HepG2 (cell line): Measurements from ENCODE around the gene RAN. TPM values are rescaled to one million over a fixed set of nuclear protein-coding genes. Genes with fewer than 3 reads are reported as not detected.

ENCODE experiments used
- ATF7 ChIP-seq, 2 experiments: fragments of 450-650 bp in 1 of 2; sonication (generic) in 1 of 2; formaldehyde crosslinking in 1 of 2; IDR thresholded peaks; 2 replicates each; pipeline versions ENCODE4 v1.4.0 to v1.6.1; 2016 to 2020; ENCODE audit warnings: antibody characterized with exemption in 1 of 2, mild to moderate bottlenecking in 1 of 2, missing genetic modification reagents in 1 of 2
- KMT2B ChIP-seq: IDR thresholded peaks from 2 replicates; pipeline ENCODE4 v1.6.1; 2016; ENCODE audit warnings: missing genetic modification reagents, missing compliant biosample characterization
- NPAS2 ChIP-seq: sonication (generic); formaldehyde crosslinking; IDR thresholded peaks from 2 replicates; pipeline ENCODE4 v1.8.0; 2022; ENCODE audit warnings: mild to moderate bottlenecking, missing genetic modification reagents, borderline replicate concordance
- NR2C2 ChIP-seq: sonication (generic); formaldehyde crosslinking; IDR thresholded peaks from 2 replicates; pipeline ENCODE4 v1.4.0; 2020; ENCODE audit warnings: missing genetic modification reagents, mild to moderate bottlenecking, moderate library complexity, borderline replicate concordance
- PCBP1 ChIP-seq: fragments of 200-400 bp; formaldehyde crosslinking; IDR thresholded peaks from 2 replicates; pipeline ENCODE4 v1.6.1; 2017; ENCODE audit warnings: mild to moderate bottlenecking, low read depth, low read length, borderline replicate concordance
- polyA plus RNA-seq, 8 experiments: library from polyadenylated mRNA; depleted of rRNA in 3 of 8; stranded (reverse) in 7 of 8; unstranded in 1 of 8; fragments of >200 nt; fragmentation: Illumina TruSeq in 4 of 8; extraction: Trizol in 4 of 8; gene quantifications; 2 replicates each; pipeline versions ENCODE4 v1.2.1 to v1.2.3, GENCODE V29; 2011 to 2016; ENCODE audit warnings: low read depth in 4 of 8, missing spikeins in 1 of 8, mixed read lengths in 1 of 8; ENCODE audit not compliant: insufficient read depth in 1 of 8
- total RNA-seq, 5 experiments: library from RNA; depleted of rRNA; stranded (reverse); fragments of >200 nt; fragmentation: Illumina TruSeq; extraction: Trizol; gene quantifications; 2 replicates each; pipeline ENCODE4 v1.2.3, GENCODE V29; 2016; ENCODE audit warnings: low read depth in 1 of 5
- TF ChIP-seq, protein P1 (sequence below): sonication (generic); formaldehyde crosslinking; IDR thresholded peaks from 2 replicates; pipeline ENCODE4 v1.4.0; 2020; ENCODE audit warnings: missing genetic modification reagents, borderline replicate concordance
- TF ChIP-seq, protein P2 (sequence below): sonication (generic); formaldehyde crosslinking; IDR thresholded peaks from 2 replicates; pipeline ENCODE4 v1.9.0; 2021; ENCODE audit warnings: missing genetic modification reagents, borderline replicate concordance
- TF ChIP-seq, protein P3 (sequence below): sonication (generic); formaldehyde crosslinking; IDR thresholded peaks from 2 replicates; pipeline ENCODE4 v1.4.0; 2020; ENCODE audit warnings: missing genetic modification reagents, borderline replicate concordance
- TF ChIP-seq, protein P4 (sequence below): sonication (generic); formaldehyde crosslinking; IDR thresholded peaks from 2 replicates; pipeline ENCODE4 v1.4.0; 2020; ENCODE audit warnings: mild to moderate bottlenecking, missing genetic modification reagents

The RAN gene
- total and polyA plus RNA-seq, 2 of the 13 experiments (the other 11 are each of a cell fraction or from before 2014, with no cell fraction given) = 1,335 to 1,630 TPM

DNA sequence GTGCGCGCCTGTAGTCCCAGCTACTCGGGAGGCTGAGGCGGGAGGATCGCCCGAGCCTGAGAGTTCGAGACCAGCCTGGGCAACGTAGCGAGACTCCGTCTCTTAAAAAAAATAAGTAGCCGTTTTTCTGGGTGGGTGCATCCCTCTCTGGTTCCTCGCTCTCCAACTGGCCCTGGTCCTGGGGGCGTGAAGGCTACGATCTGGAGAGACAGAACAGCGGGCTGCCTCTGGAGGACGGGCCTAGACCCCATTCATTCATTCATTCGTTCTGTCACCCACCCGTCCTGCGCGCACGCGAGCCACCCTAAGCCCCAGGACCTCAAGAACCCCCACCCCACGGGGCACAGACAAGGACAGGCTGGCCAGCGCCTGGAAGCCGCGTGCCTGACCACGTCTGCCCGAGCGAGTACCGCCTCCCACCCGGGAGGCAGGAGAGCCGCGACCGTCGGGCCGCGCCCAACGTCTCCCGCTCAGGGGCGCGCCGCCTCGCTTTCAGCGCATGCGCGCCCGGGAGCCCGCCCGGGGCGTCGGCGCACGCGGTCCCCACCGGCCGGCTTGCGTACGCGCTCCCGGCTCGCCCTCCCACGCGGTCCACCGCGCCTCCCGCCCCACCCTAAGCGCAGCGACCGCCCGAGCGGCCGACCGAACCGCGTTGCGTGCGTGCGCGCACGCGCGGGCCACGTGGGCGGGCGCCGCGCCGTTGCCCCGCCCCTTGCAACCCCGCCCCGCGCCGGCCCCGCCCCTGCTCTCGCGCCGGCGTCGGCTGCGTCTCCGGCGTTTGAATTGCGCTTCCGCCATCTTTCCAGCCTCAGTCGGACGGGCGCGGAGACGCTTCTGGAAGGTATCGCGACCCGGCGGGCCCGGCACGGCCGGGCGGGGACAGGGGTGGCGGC, at the start of gene RAN (continued):
- TF ChIP-seq NPAS2 (CRISPR knock-in tag) (no peak), PCBP1 (no peak), ATF7 (IDR thresholded peaks at IDR 0.05) (no peak), ATF7 (CRISPR knock-in tag; IDR thresholded peaks at IDR 0.05) (no peak), KMT2B (CRISPR knock-in tag) (no peak; the same call in 1 of the 2 replicates), NR2C2 (CRISPR knock-in tag) (no peak)
- TF ChIP-seq, protein P1, sequence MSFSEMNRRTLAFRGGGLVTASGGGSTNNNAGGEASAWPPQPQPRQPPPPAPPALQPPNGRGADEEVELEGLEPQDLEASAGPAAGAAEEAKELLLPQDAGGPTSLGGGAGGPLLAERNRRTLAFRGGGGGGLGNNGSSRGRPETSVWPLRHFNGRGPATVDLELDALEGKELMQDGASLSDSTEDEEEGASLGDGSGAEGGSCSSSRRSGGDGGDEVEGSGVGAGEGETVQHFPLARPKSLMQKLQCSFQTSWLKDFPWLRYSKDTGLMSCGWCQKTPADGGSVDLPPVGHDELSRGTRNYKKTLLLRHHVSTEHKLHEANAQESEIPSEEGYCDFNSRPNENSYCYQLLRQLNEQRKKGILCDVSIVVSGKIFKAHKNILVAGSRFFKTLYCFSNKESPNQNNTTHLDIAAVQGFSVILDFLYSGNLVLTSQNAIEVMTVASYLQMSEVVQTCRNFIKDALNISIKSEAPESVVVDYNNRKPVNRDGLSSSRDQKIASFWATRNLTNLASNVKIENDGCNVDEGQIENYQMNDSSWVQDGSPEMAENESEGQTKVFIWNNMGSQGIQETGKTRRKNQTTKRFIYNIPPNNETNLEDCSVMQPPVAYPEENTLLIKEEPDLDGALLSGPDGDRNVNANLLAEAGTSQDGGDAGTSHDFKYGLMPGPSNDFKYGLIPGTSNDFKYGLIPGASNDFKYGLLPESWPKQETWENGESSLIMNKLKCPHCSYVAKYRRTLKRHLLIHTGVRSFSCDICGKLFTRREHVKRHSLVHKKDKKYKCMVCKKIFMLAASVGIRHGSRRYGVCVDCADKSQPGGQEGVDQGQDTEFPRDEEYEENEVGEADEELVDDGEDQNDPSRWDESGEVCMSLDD (CRISPR knock-in tag) = 0 out of 2 replicates have a peak, but pooled peaks have one; percentile 70
- TF ChIP-seq, protein P2, sequence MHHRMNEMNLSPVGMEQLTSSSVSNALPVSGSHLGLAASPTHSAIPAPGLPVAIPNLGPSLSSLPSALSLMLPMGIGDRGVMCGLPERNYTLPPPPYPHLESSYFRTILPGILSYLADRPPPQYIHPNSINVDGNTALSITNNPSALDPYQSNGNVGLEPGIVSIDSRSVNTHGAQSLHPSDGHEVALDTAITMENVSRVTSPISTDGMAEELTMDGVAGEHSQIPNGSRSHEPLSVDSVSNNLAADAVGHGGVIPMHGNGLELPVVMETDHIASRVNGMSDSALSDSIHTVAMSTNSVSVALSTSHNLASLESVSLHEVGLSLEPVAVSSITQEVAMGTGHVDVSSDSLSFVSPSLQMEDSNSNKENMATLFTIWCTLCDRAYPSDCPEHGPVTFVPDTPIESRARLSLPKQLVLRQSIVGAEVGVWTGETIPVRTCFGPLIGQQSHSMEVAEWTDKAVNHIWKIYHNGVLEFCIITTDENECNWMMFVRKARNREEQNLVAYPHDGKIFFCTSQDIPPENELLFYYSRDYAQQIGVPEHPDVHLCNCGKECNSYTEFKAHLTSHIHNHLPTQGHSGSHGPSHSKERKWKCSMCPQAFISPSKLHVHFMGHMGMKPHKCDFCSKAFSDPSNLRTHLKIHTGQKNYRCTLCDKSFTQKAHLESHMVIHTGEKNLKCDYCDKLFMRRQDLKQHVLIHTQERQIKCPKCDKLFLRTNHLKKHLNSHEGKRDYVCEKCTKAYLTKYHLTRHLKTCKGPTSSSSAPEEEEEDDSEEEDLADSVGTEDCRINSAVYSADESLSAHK = no peak
- TF ChIP-seq, protein P3, sequence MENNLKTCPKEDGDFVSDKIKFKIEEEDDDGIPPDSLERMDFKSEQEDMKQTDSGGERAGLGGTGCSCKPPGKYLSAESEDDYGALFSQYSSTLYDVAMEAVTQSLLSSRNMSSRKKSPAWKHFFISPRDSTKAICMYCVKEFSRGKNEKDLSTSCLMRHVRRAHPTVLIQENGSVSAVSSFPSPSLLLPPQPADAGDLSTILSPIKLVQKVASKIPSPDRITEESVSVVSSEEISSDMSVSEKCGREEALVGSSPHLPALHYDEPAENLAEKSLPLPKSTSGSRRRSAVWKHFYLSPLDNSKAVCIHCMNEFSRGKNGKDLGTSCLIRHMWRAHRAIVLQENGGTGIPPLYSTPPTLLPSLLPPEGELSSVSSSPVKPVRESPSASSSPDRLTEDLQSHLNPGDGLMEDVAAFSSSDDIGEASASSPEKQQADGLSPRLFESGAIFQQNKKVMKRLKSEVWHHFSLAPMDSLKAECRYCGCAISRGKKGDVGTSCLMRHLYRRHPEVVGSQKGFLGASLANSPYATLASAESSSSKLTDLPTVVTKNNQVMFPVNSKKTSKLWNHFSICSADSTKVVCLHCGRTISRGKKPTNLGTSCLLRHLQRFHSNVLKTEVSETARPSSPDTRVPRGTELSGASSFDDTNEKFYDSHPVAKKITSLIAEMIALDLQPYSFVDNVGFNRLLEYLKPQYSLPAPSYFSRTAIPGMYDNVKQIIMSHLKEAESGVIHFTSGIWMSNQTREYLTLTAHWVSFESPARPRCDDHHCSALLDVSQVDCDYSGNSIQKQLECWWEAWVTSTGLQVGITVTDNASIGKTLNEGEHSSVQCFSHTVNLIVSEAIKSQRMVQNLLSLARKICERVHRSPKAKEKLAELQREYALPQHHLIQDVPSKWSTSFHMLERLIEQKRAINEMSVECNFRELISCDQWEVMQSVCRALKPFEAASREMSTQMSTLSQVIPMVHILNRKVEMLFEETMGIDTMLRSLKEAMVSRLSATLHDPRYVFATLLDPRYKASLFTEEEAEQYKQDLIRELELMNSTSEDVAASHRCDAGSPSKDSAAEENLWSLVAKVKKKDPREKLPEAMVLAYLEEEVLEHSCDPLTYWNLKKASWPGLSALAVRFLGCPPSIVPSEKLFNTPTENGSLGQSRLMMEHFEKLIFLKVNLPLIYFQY (CRISPR knock-in tag) = no peak
- TF ChIP-seq, protein P4, sequence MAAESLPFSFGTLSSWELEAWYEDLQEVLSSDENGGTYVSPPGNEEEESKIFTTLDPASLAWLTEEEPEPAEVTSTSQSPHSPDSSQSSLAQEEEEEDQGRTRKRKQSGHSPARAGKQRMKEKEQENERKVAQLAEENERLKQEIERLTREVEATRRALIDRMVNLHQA = no peak
